ENCODE results near the gene NPTX2.

- no peak for TF ChIP-seq POLR2AphosphoS5 (IDR thresholded peaks at IDR 0.05; ENCODE audit: borderline replicate concordance, low read depth, low read length)
- no peak for TF ChIP-seq EZH2 (IDR thresholded peaks at IDR 0.05)
Observed at GRCh38 chr7:98571006-98571405, 46.1 kb upstream of the NPTX2 start.
